Measurements from ENCODE around the gene KRT6C.
"Not testable (repeated sequence)": the region's sequence is repeated elsewhere in the genome, so short reads cannot be mapped to it uniquely, and the experiment has no call there.

Gene KRT6C

GRCh38 chr12:52499806-52500560, 26.4 kb upstream of the KRT6C start:
- no peak for DNase-seq (ENCODE audit: low spot score)

GRCh38 chr12:52498946-52499345, 25.3 kb upstream of the KRT6C start:
- DNase-seq (ENCODE audit: low spot score) = no peak

- no peak for DNase-seq (ENCODE audit: low spot score)
These were observed 24.4 kb upstream of the KRT6C start for GRCh38 chr12:52497975-52498374.

- no peak for DNase-seq (ENCODE audit: low spot score)
These were observed 23.0 kb upstream of the KRT6C start for GRCh38 chr12:52496590-52497071.

- DNase-seq (ENCODE audit: low spot score) = no peak
These were observed 22.4 kb upstream of the KRT6C start for GRCh38 chr12:52496054-52496453.

- no peak for DNase-seq (ENCODE audit: low spot score)
These were observed 21.8 kb upstream of the KRT6C start for GRCh38 chr12:52495389-52495788.

GRCh38 chr12:52494518-52494917, 20.9 kb upstream of the KRT6C start:
- DNase-seq (ENCODE audit: low spot score) = no peak

GRCh38 chr12:52494100-52494499, 20.5 kb upstream of the KRT6C start:
- no peak for DNase-seq (ENCODE audit: low spot score)

- no peak for DNase-seq (ENCODE audit: low spot score)
These were observed 19.6 kb upstream of the KRT6C start, which contains the start of gene KRT6A for GRCh38 chr12:52493172-52493571. TSS of gene KRT6A (minus strand) at chr12:52493257. CDS start at chr12:52493188, 69 bp downstream.

GRCh38 chr12:52492405-52492804, 18.8 kb upstream of the KRT6C start:
- DNase-seq (ENCODE audit: low spot score) = not testable (repeated sequence)

- not testable (repeated sequence) for DNase-seq (ENCODE audit: low spot score)
These were observed 17.9 kb upstream of the KRT6C start for GRCh38 chr12:52491495-52491894.

- no peak for DNase-seq (ENCODE audit: low spot score)
These were observed 15.1 kb upstream of the KRT6C start for GRCh38 chr12:52488736-52489135.

- DNase-seq (ENCODE audit: low spot score) = not testable (repeated sequence)
These were observed 14.3 kb upstream of the KRT6C start for GRCh38 chr12:52487744-52488443.

- no peak for DNase-seq (ENCODE audit: low spot score)
These were observed 13.6 kb upstream of the KRT6C start for GRCh38 chr12:52487211-52487610.

- no peak for DNase-seq (ENCODE audit: low spot score)
These were observed 12.8 kb upstream of the KRT6C start for GRCh38 chr12:52486166-52487105.

- DNase-seq (ENCODE audit: low spot score) = no peak
These were observed 6.5 kb upstream of the KRT6C start for GRCh38 chr12:52480073-52480472.

- DNase-seq (ENCODE audit: low spot score) = no peak
These were observed 4.0 kb upstream of the KRT6C start for GRCh38 chr12:52477651-52478050.

- no peak for DNase-seq (ENCODE audit: low spot score)
These were observed 607 bp upstream of the KRT6C start for GRCh38 chr12:52474212-52474611.

- DNase-seq (ENCODE audit: low spot score) = no peak
These were observed 3.8 kb downstream of the KRT6C start for GRCh38 chr12:52469853-52470252.

GRCh38 chr12:52464897-52465296, 8.7 kb downstream of the KRT6C start:
- DNase-seq (ENCODE audit: low spot score) = no peak

- no peak for DNase-seq (ENCODE audit: low spot score)
These were observed 11.9 kb downstream of the KRT6C start for GRCh38 chr12:52461693-52462092.

GRCh38 chr12:52458861-52459260, 14.7 kb downstream of the KRT6C start:
- no peak for DNase-seq (ENCODE audit: low spot score)
